ENCODE results near the gene MATR3. TPM values are rescaled to one million over a fixed set of nuclear protein-coding genes. Genes with fewer than 3 reads are reported as not detected.
A peak's percentile ranks its signal among the peaks of the same experiment; 100 is the strongest.

MATR3 gene, protein sequence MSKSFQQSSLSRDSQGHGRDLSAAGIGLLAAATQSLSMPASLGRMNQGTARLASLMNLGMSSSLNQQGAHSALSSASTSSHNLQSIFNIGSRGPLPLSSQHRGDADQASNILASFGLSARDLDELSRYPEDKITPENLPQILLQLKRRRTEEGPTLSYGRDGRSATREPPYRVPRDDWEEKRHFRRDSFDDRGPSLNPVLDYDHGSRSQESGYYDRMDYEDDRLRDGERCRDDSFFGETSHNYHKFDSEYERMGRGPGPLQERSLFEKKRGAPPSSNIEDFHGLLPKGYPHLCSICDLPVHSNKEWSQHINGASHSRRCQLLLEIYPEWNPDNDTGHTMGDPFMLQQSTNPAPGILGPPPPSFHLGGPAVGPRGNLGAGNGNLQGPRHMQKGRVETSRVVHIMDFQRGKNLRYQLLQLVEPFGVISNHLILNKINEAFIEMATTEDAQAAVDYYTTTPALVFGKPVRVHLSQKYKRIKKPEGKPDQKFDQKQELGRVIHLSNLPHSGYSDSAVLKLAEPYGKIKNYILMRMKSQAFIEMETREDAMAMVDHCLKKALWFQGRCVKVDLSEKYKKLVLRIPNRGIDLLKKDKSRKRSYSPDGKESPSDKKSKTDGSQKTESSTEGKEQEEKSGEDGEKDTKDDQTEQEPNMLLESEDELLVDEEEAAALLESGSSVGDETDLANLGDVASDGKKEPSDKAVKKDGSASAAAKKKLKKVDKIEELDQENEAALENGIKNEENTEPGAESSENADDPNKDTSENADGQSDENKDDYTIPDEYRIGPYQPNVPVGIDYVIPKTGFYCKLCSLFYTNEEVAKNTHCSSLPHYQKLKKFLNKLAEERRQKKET
- total RNA-seq: 10 to 100 TPM; 43.5 to 73.8 (median 65.3) TPM
- long read RNA-seq, full-length matches to known transcripts: 11 of 22 reads
- long read RNA-seq, partial matches to known transcripts: 6 of 22 reads
- long read RNA-seq, other reads (novel, unspliced or antisense): 5 of 22 reads

DNA sequence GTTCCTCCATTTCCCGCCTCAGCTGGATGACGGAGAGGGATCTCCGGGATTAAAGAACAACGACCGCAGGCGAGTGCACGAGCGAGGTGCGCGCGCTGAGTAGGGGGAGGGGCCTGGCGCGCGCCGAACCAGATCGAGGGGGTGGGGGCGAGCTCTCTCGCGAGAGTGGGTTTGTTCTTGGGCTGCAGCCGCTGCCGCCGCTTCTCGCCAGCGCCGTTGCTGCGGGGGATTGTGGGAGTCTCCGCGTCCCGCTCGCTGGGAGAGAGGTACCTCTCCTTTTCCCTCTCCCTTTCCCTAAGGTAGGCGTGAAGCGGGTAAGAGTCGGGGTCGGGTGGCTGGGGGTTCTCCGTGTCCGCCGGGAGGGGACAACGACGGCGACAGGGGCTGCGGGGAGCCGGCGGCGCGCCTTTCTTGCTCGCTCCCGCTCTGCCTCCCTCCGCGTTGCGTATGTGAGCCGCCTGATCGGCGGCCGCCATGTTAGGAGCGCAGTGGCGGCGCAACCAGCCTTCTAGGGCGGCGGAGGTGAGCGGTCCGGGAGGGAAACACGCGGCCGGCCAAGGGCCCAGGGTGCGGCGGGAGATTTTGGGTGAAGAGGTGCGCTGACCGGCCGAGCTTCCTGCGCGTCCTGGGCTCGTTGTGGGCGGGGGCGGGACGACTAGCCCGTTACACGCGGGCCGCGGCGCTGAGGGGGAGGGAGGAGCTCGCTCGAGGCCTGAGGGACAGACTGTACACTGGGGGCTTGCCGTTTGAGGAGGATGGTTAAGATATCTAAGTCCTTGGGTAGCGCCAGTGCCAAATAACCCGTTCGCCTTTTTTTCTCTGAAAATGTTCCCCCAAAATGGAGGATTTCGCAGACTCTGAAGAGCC lies at the start of gene MATR3:
TSS of gene MATR3 (plus strand) at position 234 of the 867 bp plus-strand sequence. CDS start 13,676 bp downstream, outside the sequence.
- Histone ChIP-seq H3K4me3 (peak within 1 kb of the TSS; percentile 81 to 89 (median 85)), H3K36me3 (no peaks in the 10 kb centered on the region), H3K27me3 (no peaks in the 10 kb centered on the region), H3K27ac (peak within 1 kb of the TSS; percentile 98 to 99 (median 99)), H3K9me3 (no peaks in the 10 kb centered on the region), H3K4me1 (peaks cover 0 to 32% (median 12%) of the 10 kb centered on the region in 4 donors)
- intact Hi-C loops (cut with DNase I): loop anchor here in 1 of 2 donors (10.0 kb wide), 1 partner anchor 91 kb away; the partner anchor contains the start of genes MZB1 and SLC23A1
- TF ChIP-seq, protein P1, sequence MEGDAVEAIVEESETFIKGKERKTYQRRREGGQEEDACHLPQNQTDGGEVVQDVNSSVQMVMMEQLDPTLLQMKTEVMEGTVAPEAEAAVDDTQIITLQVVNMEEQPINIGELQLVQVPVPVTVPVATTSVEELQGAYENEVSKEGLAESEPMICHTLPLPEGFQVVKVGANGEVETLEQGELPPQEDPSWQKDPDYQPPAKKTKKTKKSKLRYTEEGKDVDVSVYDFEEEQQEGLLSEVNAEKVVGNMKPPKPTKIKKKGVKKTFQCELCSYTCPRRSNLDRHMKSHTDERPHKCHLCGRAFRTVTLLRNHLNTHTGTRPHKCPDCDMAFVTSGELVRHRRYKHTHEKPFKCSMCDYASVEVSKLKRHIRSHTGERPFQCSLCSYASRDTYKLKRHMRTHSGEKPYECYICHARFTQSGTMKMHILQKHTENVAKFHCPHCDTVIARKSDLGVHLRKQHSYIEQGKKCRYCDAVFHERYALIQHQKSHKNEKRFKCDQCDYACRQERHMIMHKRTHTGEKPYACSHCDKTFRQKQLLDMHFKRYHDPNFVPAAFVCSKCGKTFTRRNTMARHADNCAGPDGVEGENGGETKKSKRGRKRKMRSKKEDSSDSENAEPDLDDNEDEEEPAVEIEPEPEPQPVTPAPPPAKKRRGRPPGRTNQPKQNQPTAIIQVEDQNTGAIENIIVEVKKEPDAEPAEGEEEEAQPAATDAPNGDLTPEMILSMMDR (IDR thresholded peaks at IDR 0.05): no peak
- peak; percentile 98 for TF ChIP-seq POLR2A (IDR thresholded peaks at IDR 0.05)
- DNase-seq (peak; percentile 96 to 97 (median 96)), ATAC-seq (peak; percentile 94 to 96 (median 96))
- 0% methylated on average over 9 of the region's 88 CpGs for WGBS (ENCODE audit: insufficient coverage, low coverage, low lambda C conversion rate, missing lambda C conversion rate)

DNA sequence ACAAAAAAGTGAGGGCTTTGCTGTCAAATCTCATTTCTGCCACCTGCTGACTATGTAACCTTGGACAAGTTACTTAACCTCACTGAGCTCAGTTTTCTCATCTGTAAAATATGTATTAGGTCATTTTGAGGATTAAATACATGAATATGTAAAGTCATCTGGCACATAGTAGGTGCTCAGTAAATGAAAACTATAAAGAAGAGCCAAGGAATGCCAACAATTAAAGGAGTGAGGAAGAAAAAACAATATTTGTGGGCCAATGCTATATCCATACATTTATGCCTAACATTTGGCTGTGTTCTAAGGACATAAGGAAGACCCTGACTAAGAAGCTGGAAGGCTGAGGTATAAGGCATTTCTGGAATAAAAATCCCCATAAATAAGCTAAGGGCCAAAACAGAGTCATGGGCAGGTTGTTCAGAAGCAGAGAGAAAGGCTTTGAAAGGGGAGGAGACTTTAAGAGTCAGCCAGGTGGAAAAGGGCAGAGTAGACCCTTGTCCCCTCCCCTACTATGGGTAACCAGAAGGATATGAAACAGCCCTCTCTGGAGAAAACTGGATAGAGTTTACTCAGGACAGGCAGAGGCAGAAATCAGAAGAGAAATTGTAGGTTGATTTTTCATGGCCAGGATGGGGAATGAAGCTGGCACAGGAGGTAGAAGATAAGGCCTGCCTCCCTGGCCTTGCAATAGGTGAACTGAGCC lies 47.8 kb upstream of the MATR3 start:
- TF ChIP-seq, protein P1 (IDR thresholded peaks at IDR 0.05): peak in 1 of 4 donors; percentile 22
- no peak for TF ChIP-seq POLR2A (IDR thresholded peaks at IDR 0.05)
- no peaks in the 10 kb centered on the region for H3K27me3 ChIP-seq
- H3K4me1 ChIP-seq: no peaks in the 10 kb centered on the region

DNA sequence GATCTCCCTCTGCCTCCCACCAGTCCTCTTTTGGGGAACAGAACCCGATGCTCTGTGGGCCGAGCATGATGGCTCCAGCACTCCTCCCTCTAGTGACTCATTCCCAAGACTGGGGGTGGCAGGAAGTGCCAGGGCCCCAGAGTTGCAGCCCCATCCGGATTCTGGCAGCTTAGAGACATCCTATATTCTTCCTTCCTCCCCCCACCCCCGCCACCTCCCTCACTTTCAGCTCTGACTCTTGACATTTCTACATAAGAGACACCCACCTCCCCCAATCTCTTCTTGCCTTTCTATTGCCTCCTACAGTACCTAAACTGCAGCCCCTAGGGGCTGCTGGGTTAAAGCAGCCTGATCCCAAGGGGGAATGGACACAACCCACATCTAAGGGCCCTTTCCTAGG lies 47.1 kb upstream of the MATR3 start:
- H3K4me1 ChIP-seq: no peaks in the 10 kb centered on the region
- ATAC-seq: peak; percentile 24 to 60 (median 31)
- intact Hi-C loops (cut with DNase I): no loop called here
- H3K27ac ChIP-seq: no peak overlapping the region
- H3K4me3 ChIP-seq: no peak overlapping the region
- no peaks in the 10 kb centered on the region for H3K9me3 ChIP-seq
- H3K36me3 ChIP-seq: no peaks in the 10 kb centered on the region
- WGBS (ENCODE audit: insufficient coverage, low coverage, low lambda C conversion rate, missing lambda C conversion rate): 50% methylated on average over 1 of the region's 4 CpGs
- peak in 1 of 3 donors; percentile 19 for DNase-seq
- TF ChIP-seq, protein P1 (IDR thresholded peaks at IDR 0.05): no peak
- TF ChIP-seq POLR2A (IDR thresholded peaks at IDR 0.05): no peak
- no peaks in the 10 kb centered on the region for H3K27me3 ChIP-seq

More for the DNA sequence above, 47.8 kb upstream of the MATR3 start:
- H3K27ac ChIP-seq: no peak overlapping the region
- H3K9me3 ChIP-seq: no peaks in the 10 kb centered on the region
- H3K36me3 ChIP-seq: no peaks in the 10 kb centered on the region
- intact Hi-C loops (cut with DNase I): no loop called here
- DNase-seq: no peak
- H3K4me3 ChIP-seq: no peak overlapping the region
- peak in 1 of 4 donors; percentile 29 for ATAC-seq
